GM21723 (cell line): ENCODE results near the gene MMP8.
A peak's percentile ranks its signal among the peaks of the same experiment; 100 is the strongest.

Experiments
- ATAC-seq: cut with Tn5 transposase; IDR thresholded peaks from one replicate; pipeline ENCODE4 v1.9.1; 2021; ENCODE audit warnings: mild to moderate bottlenecking, moderate library complexity; ENCODE audit not compliant: unreplicated experiment

MMP8 gene

GRCh38 chr11:102727890-102728289, 3.1 kb upstream of the MMP8 start:
- ATAC-seq, result no peak

- ATAC-seq, result no peak
Observed at GRCh38 chr11:102722821-102723220, 1.9 kb downstream of the MMP8 start.

- ATAC-seq, result no peak
Observed at GRCh38 chr11:102719620-102720277, 5.0 kb downstream of the MMP8 start.

GRCh38 chr11:102717280-102717679, 7.5 kb downstream of the MMP8 start:
- no peak for ATAC-seq

- peak; percentile 63 for ATAC-seq
Observed at GRCh38 chr11:102716527-102716926, 8.2 kb downstream of the MMP8 start.

- no peak for ATAC-seq
Observed at GRCh38 chr11:102712137-102712536, 12.6 kb downstream of the MMP8 start.

- ATAC-seq, result no peak
Observed at GRCh38 chr11:102709201-102709945, 15.4 kb downstream of the MMP8 start.

- no peak for ATAC-seq
Observed at GRCh38 chr11:102708654-102709053, 16.1 kb downstream of the MMP8 start.

GRCh38 chr11:102705626-102706025, 19.1 kb downstream of the MMP8 start, which contains the start of gene MMP27:
TSS of gene MMP27 (minus strand) at chr11:102705769. CDS start at chr11:102705714, 55 bp downstream.
- ATAC-seq, result no peak

- ATAC-seq, result no peak
Observed at GRCh38 chr11:102704841-102705240, 19.9 kb downstream of the MMP8 start.

GRCh38 chr11:102703826-102704493, 20.8 kb downstream of the MMP8 start:
- no peak for ATAC-seq

GRCh38 chr11:102695201-102695600, 29.6 kb downstream of the MMP8 start:
- ATAC-seq, result no peak

- ATAC-seq, result no peak
Observed at GRCh38 chr11:102685754-102686153, 39.0 kb downstream of the MMP8 start.

- ATAC-seq, result no peak
Observed at GRCh38 chr11:102685338-102685737, 39.4 kb downstream of the MMP8 start.

GRCh38 chr11:102683277-102683676, 41.5 kb downstream of the MMP8 start:
- no peak for ATAC-seq

- ATAC-seq, result no peak
Observed at GRCh38 chr11:102680945-102681344, 43.8 kb downstream of the MMP8 start.

GRCh38 chr11:102678022-102678421, 46.7 kb downstream of the MMP8 start:
- no peak for ATAC-seq

- ATAC-seq, result no peak
Observed at GRCh38 chr11:102676084-102676483, 48.7 kb downstream of the MMP8 start.

GRCh38 chr11:102669664-102670063, 55.1 kb downstream of the MMP8 start:
- peak; percentile 49 for ATAC-seq

- ATAC-seq, result peak; percentile 63
Observed at GRCh38 chr11:102666331-102666957, 58.3 kb downstream of the MMP8 start.

- ATAC-seq, result peak; percentile 49
Observed at GRCh38 chr11:102664001-102664752, 60.6 kb downstream of the MMP8 start.
